Small intestine (tissue), 7 donors: ENCODE data around the gene HGS. TPM values are rescaled to one million over a fixed set of nuclear protein-coding genes. Genes with fewer than 3 reads are reported as not detected.
"Not testable (repeated sequence)": the region's sequence is repeated elsewhere in the genome, so short reads cannot be mapped to it uniquely, and the experiment has no call there.

Experiments
- DNase-seq, 2 donors: peaks; one replicate each; pipeline versions ENCODE4 v3.0.0 to v3.0.0-alpha.2; 2013
- FAIRE-seq: peaks from 2 replicates; lab custom pipeline; 2012; peaks lifted over from hg19 to GRCh38; lab: Jason Lieb, UNC
- H3K27ac ChIP-seq, 3 donors: one replicate each; pipeline ENCODE4 v1.5.1; 2013; ENCODE audit warnings: low read length in 2 of 3, mild to moderate bottlenecking in 2 of 3, control low read depth in 1 of 3, inconsistent platforms in 1 of 3, low read depth in 1 of 3, moderate library complexity in 1 of 3
- H3K27me3 ChIP-seq, 3 donors: one replicate each; pipeline ENCODE4 v1.6.1; 2013; ENCODE audit warnings: low read length in 3 of 3, inconsistent platforms in 1 of 3; ENCODE audit not compliant: control insufficient read depth in 3 of 3, insufficient read depth in 3 of 3
- H3K36me3 ChIP-seq, 3 donors: one replicate each; pipeline ENCODE4 v1.6.1; 2013; ENCODE audit warnings: low read length in 3 of 3, inconsistent platforms in 1 of 3, low read depth in 1 of 3, mild to moderate bottlenecking in 1 of 3, moderate library complexity in 1 of 3; ENCODE audit not compliant: control insufficient read depth in 3 of 3, insufficient read depth in 2 of 3
- H3K4me1 ChIP-seq, 3 donors: one replicate each; pipeline ENCODE4 v1.6.1; 2013; ENCODE audit warnings: low read length in 2 of 3, inconsistent platforms in 1 of 3, low read depth in 1 of 3, mild to moderate bottlenecking in 1 of 3, moderate library complexity in 1 of 3; ENCODE audit not compliant: control insufficient read depth in 3 of 3, insufficient read depth in 2 of 3
- H3K4me3 ChIP-seq, 3 donors: one replicate each; pipeline ENCODE4 v1.5.1; 2013; ENCODE audit warnings: low read length in 3 of 3, control low read depth in 1 of 3, inconsistent platforms in 1 of 3, low read depth in 1 of 3, mild to moderate bottlenecking in 1 of 3, moderate library complexity in 1 of 3
- H3K9me3 ChIP-seq, 2 donors: one replicate each; pipeline ENCODE4 v1.6.1; 2013; ENCODE audit warnings: low read depth in 1 of 2, low read length in 1 of 2; ENCODE audit not compliant: control insufficient read depth in 2 of 2, insufficient read depth in 1 of 2
- WGBS, 3 donors: extraction: QIAGEN DNeasy Blood & Tissue Kit; methylation state at CpG; one replicate each; pipeline ENCODE4 v1.1.7; 2013; 5-methylcytosine and 5-hydroxymethylcytosine counted together
- polyA plus RNA-seq, 4 donors: library from polyadenylated mRNA; stranded (reverse) in 3 of 4; unstranded in 1 of 4; fragments of 200-250 nt in 3 of 4; fragments of 120-200 nt in 1 of 4; gene quantifications; one replicate each; pipeline versions ENCODE4 v1.2.1 to v1.2.3, GENCODE V29; 2013
- donor health status: healthy with polysubstance abuse.
- donor health status: control.
- donor health status: control.
- donor health status: Bipolar disorder and iron deficiency.
- donor health status: healthy.

HGS gene
- polyA plus RNA-seq, 4 donors: 78.8 to 284 (median 134) TPM

DNA sequence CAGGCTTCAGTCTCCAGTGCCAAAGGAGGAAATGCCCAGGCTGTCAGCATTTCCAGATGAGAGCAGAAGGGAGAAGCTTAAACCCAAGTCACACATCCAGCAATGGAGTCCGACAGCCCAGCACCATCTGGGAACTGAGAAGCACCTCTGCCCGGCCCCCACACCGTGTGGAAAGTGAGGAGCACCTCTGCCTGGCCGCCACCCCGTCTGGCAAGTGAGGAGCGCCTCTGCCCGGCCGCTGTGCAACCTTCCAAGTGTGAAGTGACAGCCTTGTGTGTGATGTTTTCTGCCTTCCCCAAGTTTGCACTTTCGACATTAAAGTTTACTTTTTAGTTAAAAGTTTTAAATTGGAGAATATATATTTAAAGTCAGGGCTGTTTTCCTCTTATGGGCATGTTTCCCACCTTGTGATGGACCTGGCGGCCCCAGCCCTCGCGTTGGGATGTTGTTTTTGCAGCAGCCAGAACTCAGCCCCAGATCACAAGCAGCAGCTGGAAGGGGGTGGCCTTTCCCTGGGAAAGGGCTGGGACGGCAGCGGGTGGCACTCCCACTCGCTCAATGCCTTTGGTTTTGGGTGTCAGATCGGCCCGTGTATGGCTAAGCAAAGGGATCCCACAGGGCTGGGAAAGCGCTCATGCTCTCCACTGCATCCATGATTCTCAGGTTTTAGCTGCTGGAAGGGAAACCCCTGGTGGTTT, 10.1 kb upstream of the HGS start:
- Histone ChIP-seq H3K27ac (no peak overlapping the region), H3K4me3 (no peak overlapping the region)
- no peak for DNase-seq

DNA sequence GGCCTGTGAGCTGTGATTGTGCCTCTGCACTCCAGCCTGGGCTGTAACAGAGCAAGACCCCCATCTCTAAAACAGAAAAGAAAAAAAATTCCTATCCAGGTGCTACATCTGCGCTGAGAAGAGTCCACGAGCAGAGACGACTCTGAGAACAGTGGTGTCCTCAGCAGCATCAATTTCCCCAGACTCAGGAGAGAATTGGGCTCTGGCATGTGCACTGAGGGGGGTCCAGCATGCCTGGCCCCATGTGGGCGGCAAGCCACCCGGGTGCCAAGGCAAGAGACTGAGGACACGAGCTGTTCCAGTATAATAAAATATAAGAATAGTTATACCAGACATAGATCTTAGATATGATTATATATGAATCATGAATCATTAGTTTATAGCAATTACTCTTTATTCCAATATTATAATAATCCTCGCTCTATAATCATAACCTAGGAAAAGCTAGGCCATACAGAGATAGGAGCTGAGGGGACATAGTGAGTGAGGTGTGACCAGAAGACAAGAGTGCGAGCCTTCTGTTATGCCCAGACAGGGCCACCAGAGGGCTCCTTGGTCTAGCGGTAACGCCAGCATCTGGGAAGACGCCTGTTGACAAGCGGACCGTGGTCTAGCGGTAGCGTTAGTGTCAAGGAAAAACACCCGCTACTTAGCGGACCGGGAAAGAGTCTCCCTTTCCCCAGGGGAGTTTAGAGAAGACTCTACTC, 8.1 kb upstream of the HGS start:
- WGBS, 3 donors: 42 to 49% (median 43%) methylated on average over 17 to 18 of the region's 18 CpGs
- peaks cover 6 to 54% (median 10%) of the 10 kb centered on the region in 3 donors for H3K36me3 ChIP-seq

More for the DNA sequence above, 10.1 kb upstream of the HGS start:
- peaks cover 0 to 5% of the 10 kb centered on the region in 2 donors for H3K9me3 ChIP-seq
- peaks cover 6 to 64% (median 10%) of the 10 kb centered on the region in 3 donors for H3K36me3 ChIP-seq
- 84 to 89% (median 86%) methylated on average over 18 of the region's 18 CpGs for WGBS, 3 donors
- no peaks in the 10 kb centered on the region for H3K4me1 ChIP-seq
- H3K27me3 ChIP-seq: no peaks in the 10 kb centered on the region
- FAIRE-seq: no peak

DNA sequence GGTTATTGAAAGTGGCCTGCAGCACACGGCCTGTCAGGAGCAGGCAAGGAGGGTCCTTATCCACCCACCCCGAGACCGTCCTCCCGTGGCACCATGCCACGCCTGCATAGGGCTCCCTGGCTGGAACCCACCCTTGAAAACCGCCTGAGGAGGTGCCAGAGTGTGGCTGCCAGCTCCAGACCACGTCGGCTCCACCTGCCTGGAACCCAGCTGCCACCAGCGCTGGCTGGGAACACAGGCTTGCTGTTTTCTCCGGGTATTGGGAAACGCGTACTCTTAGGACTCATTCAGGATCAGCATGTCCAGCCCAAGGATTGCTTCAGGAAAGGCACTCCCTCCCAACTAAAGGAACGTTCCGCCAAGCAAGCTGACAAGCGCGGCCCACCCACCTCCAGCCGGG, 6.9 kb upstream of the HGS start:
- Histone ChIP-seq H3K36me3 (peaks cover 0 to 53% (median 8%) of the 10 kb centered on the region in 3 donors), H3K9me3 (peaks cover 0 to 5% of the 10 kb centered on the region in 2 donors), H3K27ac (no peak overlapping the region), H3K4me3 (no peak overlapping the region), H3K27me3 (no peaks in the 10 kb centered on the region), H3K4me1 (no peaks in the 10 kb centered on the region)
- WGBS, 3 donors: 88 to 95% (median 94%) methylated on average over 17 of the region's 17 CpGs
- DNase-seq: no peak
- no peak for FAIRE-seq

More for the DNA sequence above, 8.1 kb upstream of the HGS start:
- H3K27ac ChIP-seq, DNase-seq, FAIRE-seq, H3K4me1 ChIP-seq, H3K4me3 ChIP-seq, H3K9me3 ChIP-seq, H3K27me3 ChIP-seq: not testable (repeated sequence)

DNA sequence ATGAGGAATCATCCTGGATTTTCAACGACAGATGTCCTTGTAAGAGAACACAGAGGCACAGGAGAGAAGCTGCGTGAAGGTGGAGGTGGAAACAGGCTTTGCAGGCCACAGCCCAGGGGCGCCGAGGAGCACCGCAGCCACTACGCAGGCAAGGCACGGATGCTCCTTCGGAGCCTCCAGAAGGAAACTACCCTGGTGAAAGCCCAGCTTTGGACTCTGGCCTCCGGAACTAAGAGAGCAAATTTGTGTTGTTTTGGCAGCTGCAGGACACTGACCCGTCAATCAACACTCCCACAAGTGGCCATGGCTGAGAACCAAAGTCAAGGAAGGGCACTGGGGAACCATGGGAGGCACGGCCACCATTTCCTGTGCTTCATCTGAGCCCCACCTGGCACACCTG, 3.7 kb upstream of the HGS start:
- WGBS, 3 donors: 46 to 84% (median 74%) methylated on average over 11 of the region's 11 CpGs
- Histone ChIP-seq H3K27me3 (no peaks in the 10 kb centered on the region), H3K4me1 (peaks cover 0 to 8% (median 4%) of the 10 kb centered on the region in 3 donors), H3K27ac (no peak overlapping the region), H3K4me3 (no peak overlapping the region), H3K36me3 (peaks cover 0 to 32% (median 0%) of the 10 kb centered on the region in 3 donors), H3K9me3 (peaks cover 0 to 5% of the 10 kb centered on the region in 2 donors)
- DNase-seq (no peak), FAIRE-seq (no peak)

- Histone ChIP-seq H3K4me1 (peaks cover 0 to 13% (median 4%) of the 10 kb centered on the region in 3 donors), H3K9me3 (peaks cover 0 to 1% of the 10 kb centered on the region in 2 donors), H3K36me3 (peaks cover 0 to 43% (median under 1%) of the 10 kb centered on the region in 3 donors), H3K27ac (no peak overlapping the region), H3K4me3 (no peak overlapping the region), H3K27me3 (no peaks in the 10 kb centered on the region)
- 82 to 86% (median 84%) methylated on average over 17 of the region's 17 CpGs for WGBS, 3 donors
- FAIRE-seq: no peak
- no peak for DNase-seq
These were observed 2.1 kb upstream of the HGS start for GRCh38 chr17:81681672-81682071.

- H3K27ac ChIP-seq: peak overlapping the region in 1 of 3 donors; percentile 64
- no peak for FAIRE-seq
- 30 to 41% (median 36%) methylated on average over 18 to 19 of the region's 19 CpGs for WGBS, 3 donors
These were observed 1.1 kb upstream of the HGS start for GRCh38 chr17:81682565-81683207.

GRCh38 chr17:81683208-81683583, 615 bp upstream of the HGS start:
- Histone ChIP-seq H3K27ac (peak overlapping the region in 2 of 3 donors; percentile 62 to 64), H3K36me3 (peaks cover 0 to 58% (median 7%) of the 10 kb centered on the region in 3 donors), H3K4me1 (peaks cover 0 to 13% (median 4%) of the 10 kb centered on the region in 3 donors), H3K9me3 (no peaks in the 10 kb centered on the region), H3K27me3 (no peaks in the 10 kb centered on the region), H3K4me3 (peak overlapping the region; percentile 81 to 97 (median 95))
- 0 to 1% (median 0%) methylated on average over 17 to 37 of the region's 37 CpGs for WGBS, 3 donors
- FAIRE-seq: no peak
- no peak for DNase-seq

More at GRCh38 chr17:81682565-81683207, 1.1 kb upstream of the HGS start:
- peaks cover 0 to 13% (median 4%) of the 10 kb centered on the region in 3 donors for H3K4me1 ChIP-seq
- DNase-seq: peak in 1 of 2 donors; percentile 19
- no peaks in the 10 kb centered on the region for H3K27me3 ChIP-seq
- peaks cover 0 to 53% (median 7%) of the 10 kb centered on the region in 3 donors for H3K36me3 ChIP-seq
- no peaks in the 10 kb centered on the region for H3K9me3 ChIP-seq
- peak overlapping the region; percentile 81 to 97 (median 95) for H3K4me3 ChIP-seq

DNA sequence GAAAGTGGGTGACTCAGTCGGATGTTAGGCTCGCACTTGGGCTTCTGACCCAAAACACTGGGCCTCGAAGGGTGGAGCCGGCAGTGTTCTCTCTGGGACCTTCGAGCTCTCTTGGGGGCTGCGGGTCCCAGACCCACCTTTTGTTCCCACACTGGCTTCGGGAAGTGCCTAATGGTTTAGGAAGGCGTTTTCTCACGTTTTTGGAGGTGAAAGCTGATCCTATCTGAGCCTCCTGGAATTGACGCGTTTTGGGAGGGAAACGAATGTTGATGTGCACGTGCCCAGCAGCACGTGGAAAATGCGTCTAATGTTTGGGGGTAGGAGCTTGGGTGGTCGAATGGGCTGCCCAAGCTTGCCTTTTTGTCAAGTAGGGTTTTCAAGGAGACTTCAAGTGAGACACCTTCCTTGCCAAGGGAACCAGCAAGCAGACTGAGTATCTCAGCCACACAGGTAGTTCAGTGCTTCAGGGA, 666 bp downstream of the HGS start:
- Histone ChIP-seq H3K27me3 (no peaks in the 10 kb centered on the region), H3K4me1 (peaks cover 0 to 13% (median 4%) of the 10 kb centered on the region in 3 donors), H3K4me3 (peak overlapping the region; percentile 95 to 98 (median 97)), H3K9me3 (no peaks in the 10 kb centered on the region), H3K36me3 (peaks cover 3 to 71% (median 14%) of the 10 kb centered on the region in 3 donors), H3K27ac (peak overlapping the region in 2 of 3 donors; percentile 75 to 82)
- WGBS, 3 donors: 1 to 2% (median 1%) methylated on average over 16 of the region's 16 CpGs
- FAIRE-seq: no peak
- DNase-seq: peak; percentile 12 to 30
